HepG2 (cell line): ENCODE measurements around the gene MCM3AP.

Source experiments
- CBX1 ChIP-seq: IDR thresholded peaks from one replicate; pipeline ENCODE4 v1.6.1; 2016; ENCODE audit warnings: antibody characterized with exemption, low read depth
- CBX2 ChIP-seq, 2 experiments: fragments of 200-600 bp in 1 of 2; sonication (generic); formaldehyde crosslinking in 1 of 2; IDR thresholded peaks; 2 replicates each; pipeline versions ENCODE4 v1.7.0 to v1.8.1; 2018 to 2022; ENCODE audit warnings: low read depth in 2 of 2, low read length in 1 of 2, mild to moderate bottlenecking in 1 of 2, missing genetic modification reagents in 1 of 2
- CEBPZ ChIP-seq: IDR thresholded peaks from 2 replicates; pipeline ENCODE4 v1.6.1; 2012; ENCODE audit warnings: low read length, improper control_type of control experiment
- FOSL1 ChIP-seq: sonication (generic); formaldehyde crosslinking; IDR thresholded peaks from 2 replicates; pipeline ENCODE4 v1.9.0; 2021; ENCODE audit warnings: missing genetic modification reagents, borderline replicate concordance
- NFATC3 ChIP-seq: sonication (generic); formaldehyde crosslinking; IDR thresholded peaks from 2 replicates; pipeline ENCODE4 v1.5.1; 2020; ENCODE audit warnings: mild to moderate bottlenecking, missing genetic modification reagents
- NFIC ChIP-seq: IDR thresholded peaks from 2 replicates; pipeline ENCODE4 v1.6.1; 2012; ENCODE audit warnings: mild to moderate bottlenecking, low read length, inconsistent platforms
- POLR2A ChIP-seq, 2 experiments: IDR thresholded peaks; 2 replicates each; pipeline ENCODE4 v1.6.1; 2011; ENCODE audit warnings: low read depth in 2 of 2, low read length in 2 of 2, mild to moderate bottlenecking in 1 of 2, moderate library complexity in 1 of 2; ENCODE audit not compliant: insufficient read depth in 1 of 2
- SAFB2 ChIP-seq: sonication (generic); formaldehyde crosslinking; IDR thresholded peaks from 2 replicates; pipeline ENCODE4 v1.5.1; 2020; ENCODE audit warnings: missing genetic modification reagents, low read depth, mild to moderate bottlenecking, borderline replicate concordance
- TARDBP ChIP-seq: sonication (generic); formaldehyde crosslinking; IDR thresholded peaks from 2 replicates; pipeline ENCODE4 v1.8.0; 2022; ENCODE audit warnings: mild to moderate bottlenecking, missing genetic modification reagents
- ZNF44 ChIP-seq: sonication (generic); formaldehyde crosslinking; IDR thresholded peaks from 2 replicates; pipeline ENCODE4 v1.5.1; 2020; ENCODE audit warnings: mild to moderate bottlenecking, missing genetic modification reagents
- ZNF549 ChIP-seq: sonication (generic); formaldehyde crosslinking; IDR thresholded peaks from 2 replicates; pipeline ENCODE4 v1.5.0; 2020; ENCODE audit warnings: missing genetic modification reagents

- no peak for TF ChIP-seq ZNF549 (CRISPR knock-in tag)
- TF ChIP-seq SAFB2 (CRISPR knock-in tag) = no peak
- TF ChIP-seq CEBPZ = no peak
- TF ChIP-seq CBX1 = no peak
- no peak for TF ChIP-seq FOSL1 (CRISPR knock-in tag)
- TF ChIP-seq POLR2A (IDR thresholded peaks at IDR 0.05; ENCODE audit: insufficient read depth in 1 of 2, low read depth in 2 of 2, low read length in 2 of 2) = no peak
- TF ChIP-seq NFIC = no peak
- no peak for TF ChIP-seq CBX2 (IDR thresholded peaks at IDR 0.05; ENCODE audit: low read depth, low read length)
- no peak for TF ChIP-seq CBX2 (CRISPR knock-in tag; IDR thresholded peaks at IDR 0.05; ENCODE audit: low read depth)
- no peak for TF ChIP-seq ZNF44 (CRISPR knock-in tag)
- TF ChIP-seq NFATC3 (CRISPR knock-in tag) = no peak
- no peak for TF ChIP-seq TARDBP (CRISPR knock-in tag)
These were observed 37.9 kb upstream of the MCM3AP start for GRCh38 chr21:46323227-46323709.
